Measurements from ENCODE around the gene POLK. TPM values are rescaled to one million over a fixed set of nuclear protein-coding genes. Genes with fewer than 3 reads are reported as not detected.
A peak's percentile ranks its signal among the peaks of the same experiment; 100 is the strongest.
"Not testable (repeated sequence)": the region's sequence is repeated elsewhere in the genome, so short reads cannot be mapped to it uniquely, and the experiment has no call there.

POLK gene
- total and polyA plus RNA-seq, 4 donors = 3.7 to 20.6 (median 9.8) TPM

GRCh38 chr5:75526070-75526469 is 14.4 kb downstream of the POLK start:
- TF ChIP-seq RXRA (IDR thresholded peaks at IDR 0.05) = no peak
- no peak for TF ChIP-seq EGR1 (IDR thresholded peaks at IDR 0.05; ENCODE audit: low read depth in 2 of 2)
- no peak for TF ChIP-seq RAD21 (IDR thresholded peaks at IDR 0.05)
- TF ChIP-seq NR2F2 (IDR thresholded peaks at IDR 0.05) = no peak
- TF ChIP-seq, protein P1, sequence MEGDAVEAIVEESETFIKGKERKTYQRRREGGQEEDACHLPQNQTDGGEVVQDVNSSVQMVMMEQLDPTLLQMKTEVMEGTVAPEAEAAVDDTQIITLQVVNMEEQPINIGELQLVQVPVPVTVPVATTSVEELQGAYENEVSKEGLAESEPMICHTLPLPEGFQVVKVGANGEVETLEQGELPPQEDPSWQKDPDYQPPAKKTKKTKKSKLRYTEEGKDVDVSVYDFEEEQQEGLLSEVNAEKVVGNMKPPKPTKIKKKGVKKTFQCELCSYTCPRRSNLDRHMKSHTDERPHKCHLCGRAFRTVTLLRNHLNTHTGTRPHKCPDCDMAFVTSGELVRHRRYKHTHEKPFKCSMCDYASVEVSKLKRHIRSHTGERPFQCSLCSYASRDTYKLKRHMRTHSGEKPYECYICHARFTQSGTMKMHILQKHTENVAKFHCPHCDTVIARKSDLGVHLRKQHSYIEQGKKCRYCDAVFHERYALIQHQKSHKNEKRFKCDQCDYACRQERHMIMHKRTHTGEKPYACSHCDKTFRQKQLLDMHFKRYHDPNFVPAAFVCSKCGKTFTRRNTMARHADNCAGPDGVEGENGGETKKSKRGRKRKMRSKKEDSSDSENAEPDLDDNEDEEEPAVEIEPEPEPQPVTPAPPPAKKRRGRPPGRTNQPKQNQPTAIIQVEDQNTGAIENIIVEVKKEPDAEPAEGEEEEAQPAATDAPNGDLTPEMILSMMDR (IDR thresholded peaks at IDR 0.05; ENCODE audit: low read depth, low read length, missing input control) = no peak
- TF ChIP-seq TAF1 (conservative IDR thresholded peaks at IDR 0.05) = no peak
- TF ChIP-seq HNF4G (IDR thresholded peaks at IDR 0.05) = no peak
- no peak for TF ChIP-seq YY1 (IDR thresholded peaks at IDR 0.05)
- no peak for TF ChIP-seq HNF4A (conservative IDR thresholded peaks at IDR 0.05)
- TF ChIP-seq SP1 (IDR thresholded peaks at IDR 0.05) = no peak
- TF ChIP-seq, protein P2, sequence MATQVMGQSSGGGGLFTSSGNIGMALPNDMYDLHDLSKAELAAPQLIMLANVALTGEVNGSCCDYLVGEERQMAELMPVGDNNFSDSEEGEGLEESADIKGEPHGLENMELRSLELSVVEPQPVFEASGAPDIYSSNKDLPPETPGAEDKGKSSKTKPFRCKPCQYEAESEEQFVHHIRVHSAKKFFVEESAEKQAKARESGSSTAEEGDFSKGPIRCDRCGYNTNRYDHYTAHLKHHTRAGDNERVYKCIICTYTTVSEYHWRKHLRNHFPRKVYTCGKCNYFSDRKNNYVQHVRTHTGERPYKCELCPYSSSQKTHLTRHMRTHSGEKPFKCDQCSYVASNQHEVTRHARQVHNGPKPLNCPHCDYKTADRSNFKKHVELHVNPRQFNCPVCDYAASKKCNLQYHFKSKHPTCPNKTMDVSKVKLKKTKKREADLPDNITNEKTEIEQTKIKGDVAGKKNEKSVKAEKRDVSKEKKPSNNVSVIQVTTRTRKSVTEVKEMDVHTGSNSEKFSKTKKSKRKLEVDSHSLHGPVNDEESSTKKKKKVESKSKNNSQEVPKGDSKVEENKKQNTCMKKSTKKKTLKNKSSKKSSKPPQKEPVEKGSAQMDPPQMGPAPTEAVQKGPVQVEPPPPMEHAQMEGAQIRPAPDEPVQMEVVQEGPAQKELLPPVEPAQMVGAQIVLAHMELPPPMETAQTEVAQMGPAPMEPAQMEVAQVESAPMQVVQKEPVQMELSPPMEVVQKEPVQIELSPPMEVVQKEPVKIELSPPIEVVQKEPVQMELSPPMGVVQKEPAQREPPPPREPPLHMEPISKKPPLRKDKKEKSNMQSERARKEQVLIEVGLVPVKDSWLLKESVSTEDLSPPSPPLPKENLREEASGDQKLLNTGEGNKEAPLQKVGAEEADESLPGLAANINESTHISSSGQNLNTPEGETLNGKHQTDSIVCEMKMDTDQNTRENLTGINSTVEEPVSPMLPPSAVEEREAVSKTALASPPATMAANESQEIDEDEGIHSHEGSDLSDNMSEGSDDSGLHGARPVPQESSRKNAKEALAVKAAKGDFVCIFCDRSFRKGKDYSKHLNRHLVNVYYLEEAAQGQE (IDR thresholded peaks at IDR 0.05) = no peak
- TF ChIP-seq, protein P3, sequence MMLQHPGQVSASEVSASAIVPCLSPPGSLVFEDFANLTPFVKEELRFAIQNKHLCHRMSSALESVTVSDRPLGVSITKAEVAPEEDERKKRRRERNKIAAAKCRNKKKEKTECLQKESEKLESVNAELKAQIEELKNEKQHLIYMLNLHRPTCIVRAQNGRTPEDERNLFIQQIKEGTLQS (IDR thresholded peaks at IDR 0.05) = no peak
- no peaks in the 10 kb centered on the region for H3K9me3 ChIP-seq (ENCODE audit: control insufficient read depth in 4 of 4, low read length in 3 of 4)
- H3K27ac ChIP-seq (ENCODE audit: low read depth in 1 of 2, low read length in 2 of 2) = no peak overlapping the region
- H3K4me1 ChIP-seq (ENCODE audit: control insufficient read depth in 4 of 4, insufficient read depth in 4 of 4, low read length in 3 of 4) = no peaks in the 10 kb centered on the region
- WGBS = 76% methylated on average over 2 of the region's 2 CpGs
- H3K4me3 ChIP-seq (ENCODE audit: low read depth in 1 of 3, low read length in 3 of 3) = no peak overlapping the region
- H3K27me3 ChIP-seq (ENCODE audit: control insufficient read depth in 4 of 4, insufficient read depth in 4 of 4, low read length in 3 of 4) = no peaks in the 10 kb centered on the region
- no peaks in the 10 kb centered on the region for H3K36me3 ChIP-seq (ENCODE audit: control insufficient read depth in 4 of 4, insufficient read depth in 3 of 4, low read depth in 1 of 4, low read length in 3 of 4)
- DNase-seq (ENCODE audit: low spot score) = no peak
- no peak overlapping the region for H3K9ac ChIP-seq (ENCODE audit: low read depth in 1 of 2, low read length in 2 of 2)

DNA sequence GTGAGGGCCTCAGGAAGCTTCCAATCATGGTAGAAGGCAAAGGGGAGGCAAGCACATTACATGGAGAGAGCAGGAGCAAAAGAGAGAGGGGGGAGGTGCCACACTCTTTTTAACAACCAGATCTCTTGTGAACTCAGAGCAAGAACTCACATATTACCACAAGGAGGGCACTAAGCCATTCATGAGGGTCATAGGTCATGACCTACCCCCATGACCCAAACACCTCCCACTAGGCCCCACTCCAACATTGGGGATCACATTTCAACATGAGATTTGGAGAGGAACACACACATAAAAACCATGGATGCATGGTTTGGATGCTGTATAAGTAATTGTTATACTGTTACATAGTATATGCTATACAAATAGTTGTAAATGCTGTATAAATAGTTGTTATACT is 17.5 kb downstream of the POLK start:
- no peak overlapping the region for H3K9ac ChIP-seq (ENCODE audit: low read depth in 1 of 2, low read length in 2 of 2)
- no peaks in the 10 kb centered on the region for H3K9me3 ChIP-seq (ENCODE audit: control insufficient read depth in 4 of 4, low read length in 3 of 4)
- H3K36me3 ChIP-seq (ENCODE audit: control insufficient read depth in 4 of 4, insufficient read depth in 3 of 4, low read depth in 1 of 4, low read length in 3 of 4) = no peaks in the 10 kb centered on the region
- no peak for DNase-seq (ENCODE audit: low spot score)
- no peaks in the 10 kb centered on the region for H3K4me1 ChIP-seq (ENCODE audit: control insufficient read depth in 4 of 4, insufficient read depth in 4 of 4, low read length in 3 of 4)
- TF ChIP-seq SP1 (IDR thresholded peaks at IDR 0.05) (no peak), NR2F2 (IDR thresholded peaks at IDR 0.05) (peak; percentile 62), GABPA (IDR thresholded peaks at IDR 0.05 in 1 of 2, conservative IDR thresholded peaks at IDR 0.05 in 1 of 2) (no peak), EGR1 (IDR thresholded peaks at IDR 0.05; ENCODE audit: low read depth in 2 of 2) (no peak)
- H3K27ac ChIP-seq (ENCODE audit: low read depth in 1 of 2, low read length in 2 of 2) = no peak overlapping the region
- no peaks in the 10 kb centered on the region for H3K27me3 ChIP-seq (ENCODE audit: control insufficient read depth in 4 of 4, insufficient read depth in 4 of 4, low read length in 3 of 4)
- no peak overlapping the region for H3K4me3 ChIP-seq (ENCODE audit: low read depth in 1 of 3, low read length in 3 of 3)

GRCh38 chr5:75532190-75532589 is 20.5 kb downstream of the POLK start:
- DNase-seq (ENCODE audit: low spot score) = no peak
- Histone ChIP-seq H3K36me3 (ENCODE audit: control insufficient read depth in 4 of 4, insufficient read depth in 3 of 4, low read depth in 1 of 4, low read length in 3 of 4) (peaks cover 0 to 2% (median 0%) of the 10 kb centered on the region in 4 donors), H3K27ac (ENCODE audit: low read depth in 1 of 2, low read length in 2 of 2) (no peak overlapping the region), H3K4me1 (ENCODE audit: control insufficient read depth in 4 of 4, insufficient read depth in 4 of 4, low read length in 3 of 4) (peaks cover 0 to 7% (median under 1%) of the 10 kb centered on the region in 4 donors), H3K4me3 (ENCODE audit: low read depth in 1 of 3, low read length in 3 of 3) (no peak overlapping the region), H3K9ac (ENCODE audit: low read depth in 1 of 2, low read length in 2 of 2) (no peak overlapping the region), H3K9me3 (ENCODE audit: control insufficient read depth in 4 of 4, low read length in 3 of 4) (no peaks in the 10 kb centered on the region), H3K27me3 (ENCODE audit: control insufficient read depth in 4 of 4, insufficient read depth in 4 of 4, low read length in 3 of 4) (no peaks in the 10 kb centered on the region)
- TF ChIP-seq HNF4G (IDR thresholded peaks at IDR 0.05) (no peak), YY1 (IDR thresholded peaks at IDR 0.05) (no peak), MAX (IDR thresholded peaks at IDR 0.05) (no peak)
- TF ChIP-seq, protein P2 (IDR thresholded peaks at IDR 0.05) = no peak
- TF ChIP-seq, protein P3 (IDR thresholded peaks at IDR 0.05) = no peak
- WGBS = over 99% methylated on average over 2 of the region's 2 CpGs

DNA sequence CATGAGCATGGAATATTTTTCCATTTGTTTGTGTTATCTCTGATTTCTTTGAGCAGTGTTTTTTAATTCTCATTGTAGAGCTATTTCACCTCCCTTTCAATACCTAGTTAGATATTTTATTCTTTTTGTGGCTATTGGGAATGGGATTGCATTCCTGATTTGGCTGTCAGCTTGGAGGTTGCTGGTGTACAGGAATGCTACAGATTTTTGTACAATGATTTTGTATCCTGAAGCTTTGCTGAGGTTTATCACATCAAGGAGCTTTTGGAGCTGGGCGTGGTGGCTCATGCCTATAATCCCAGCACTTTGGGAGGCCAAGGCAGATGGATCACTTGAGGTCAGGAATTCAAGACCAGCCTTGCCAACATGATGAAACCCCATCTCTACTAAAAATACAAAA is 22.0 kb downstream of the POLK start:
- WGBS = 98% methylated on average over 1 of the region's 1 CpG
- H3K9me3 ChIP-seq (ENCODE audit: control insufficient read depth in 4 of 4, low read length in 3 of 4); H3K36me3 ChIP-seq (ENCODE audit: control insufficient read depth in 4 of 4, insufficient read depth in 3 of 4, low read depth in 1 of 4, low read length in 3 of 4); DNase-seq (ENCODE audit: low spot score); H3K27me3 ChIP-seq (ENCODE audit: control insufficient read depth in 4 of 4, insufficient read depth in 4 of 4, low read length in 3 of 4); H3K9ac ChIP-seq (ENCODE audit: low read depth in 1 of 2, low read length in 2 of 2); H3K27ac ChIP-seq (ENCODE audit: low read depth in 1 of 2, low read length in 2 of 2); H3K4me1 ChIP-seq (ENCODE audit: control insufficient read depth in 4 of 4, insufficient read depth in 4 of 4, low read length in 3 of 4); H3K4me3 ChIP-seq (ENCODE audit: low read depth in 1 of 3, low read length in 3 of 3): not testable (repeated sequence)
